Uterus (tissue), 2 donors: ENCODE measurements around the gene FN1.

Source experiments
- CTCF ChIP-seq, 4 experiments: fragments of 200-600 bp in 2 of 4; fragments of 450-650 bp in 2 of 4; sonication (generic) in 2 of 4; IDR thresholded peaks; one replicate each; pipeline ENCODE4 v1.5.1; 2016 to 2019; ENCODE audit warnings: antibody characterized with exemption in 4 of 4, mild to moderate bottlenecking in 2 of 4, moderate library complexity in 1 of 4
- POLR2A ChIP-seq, 2 donors: fragments of 450-650 bp; IDR thresholded peaks; one replicate each; pipeline ENCODE4 v1.6.1; 2016; ENCODE audit warnings: antibody characterized with exemption in 2 of 2, mild to moderate bottlenecking in 1 of 2, moderate library complexity in 1 of 2

GRCh38 chr2:215411941-215412743, 23.7 kb downstream of the FN1 start:
- TF ChIP-seq CTCF (IDR thresholded peaks at IDR 0.05) (no peak), POLR2A (IDR thresholded peaks at IDR 0.05) (no peak)
